ENCODE measurements around the gene LRFN5.
"Not testable (repeated sequence)": the region's sequence is repeated elsewhere in the genome, so short reads cannot be mapped to it uniquely, and the experiment has no call there.

LRFN5 gene

DNA sequence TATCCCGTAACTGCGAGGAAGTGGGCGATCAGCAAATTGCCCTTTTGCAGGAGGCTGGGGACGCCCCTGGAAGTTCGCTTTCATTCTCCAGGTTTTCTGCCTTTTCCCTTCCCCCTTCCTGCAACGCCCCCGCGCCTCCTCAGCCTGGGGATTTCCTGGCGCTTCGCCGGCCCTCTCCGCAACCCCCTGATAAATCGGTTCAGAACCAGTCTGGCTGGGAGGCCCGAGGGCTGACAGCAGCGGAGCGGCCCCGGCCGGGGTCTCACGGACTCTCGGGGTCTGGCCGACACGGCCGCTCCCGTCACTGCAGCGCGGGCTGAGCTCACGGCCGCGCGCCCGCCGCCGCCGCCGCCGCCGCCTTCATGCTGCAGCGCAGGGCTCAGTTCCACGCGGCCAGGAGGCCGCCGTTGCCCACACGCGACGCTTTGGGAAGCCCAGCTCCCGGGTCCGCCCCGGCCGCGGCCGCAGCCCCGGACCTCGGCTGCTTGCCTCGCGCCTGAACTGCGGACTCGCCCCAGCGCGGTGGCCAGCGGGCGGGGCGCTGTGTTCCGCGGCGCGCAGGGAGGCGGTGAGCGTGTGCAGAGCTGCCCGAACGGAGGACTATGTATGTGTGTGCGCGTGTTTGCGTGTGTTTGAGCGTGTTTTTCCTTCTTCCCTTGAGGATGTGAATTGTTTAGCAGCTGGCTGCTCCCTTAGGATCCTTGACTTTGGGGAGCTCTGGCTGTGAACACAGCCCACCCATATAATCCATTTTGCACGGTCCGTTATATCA lies at the start of gene LRFN5:
LRFN5 (plus strand) TSS at position 345 of the 772 bp plus-strand sequence.
- no peak for DNase-seq (ENCODE audit: low read depth, low spot score)

DNA sequence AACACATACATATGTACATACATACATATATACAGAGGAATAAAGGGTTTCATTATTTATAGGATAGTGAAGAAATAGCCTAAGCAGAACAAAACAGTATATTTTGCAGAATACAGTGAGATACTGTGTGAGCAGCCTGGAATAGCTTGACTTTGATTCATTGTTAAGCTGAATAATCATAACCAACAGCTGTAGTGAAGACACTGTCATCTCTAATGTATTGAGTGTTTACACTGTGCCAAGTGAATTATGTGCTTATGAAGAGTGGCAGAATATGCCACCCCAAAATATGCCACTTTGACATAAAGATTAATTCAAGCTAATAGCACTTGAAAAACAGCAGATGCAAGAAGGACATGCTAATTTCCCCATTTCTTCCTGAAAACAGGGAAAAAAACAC lies 48.2 kb upstream of the LRFN5 start:
- no peak for DNase-seq (ENCODE audit: low read depth, low spot score)

DNA sequence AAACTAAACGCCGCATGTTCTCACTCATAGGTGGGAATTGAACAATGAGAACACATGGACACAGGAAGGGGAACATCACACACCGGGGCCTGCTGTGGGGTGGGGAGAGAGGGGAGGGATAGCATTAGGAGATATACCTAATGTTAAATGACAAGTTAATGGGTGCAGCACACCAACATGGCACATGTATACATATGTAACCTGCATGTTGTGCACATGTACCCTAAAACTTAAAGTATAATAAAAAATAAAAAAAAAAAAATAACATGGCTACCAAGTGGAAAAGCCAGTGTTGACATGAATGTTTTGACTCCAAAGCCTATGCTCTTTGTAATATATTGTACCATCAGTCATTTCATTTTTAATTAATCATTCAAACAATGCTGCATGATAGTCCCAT lies 39.8 kb upstream of the LRFN5 start:
- not testable (repeated sequence) for DNase-seq (ENCODE audit: low read depth, low spot score)

DNA sequence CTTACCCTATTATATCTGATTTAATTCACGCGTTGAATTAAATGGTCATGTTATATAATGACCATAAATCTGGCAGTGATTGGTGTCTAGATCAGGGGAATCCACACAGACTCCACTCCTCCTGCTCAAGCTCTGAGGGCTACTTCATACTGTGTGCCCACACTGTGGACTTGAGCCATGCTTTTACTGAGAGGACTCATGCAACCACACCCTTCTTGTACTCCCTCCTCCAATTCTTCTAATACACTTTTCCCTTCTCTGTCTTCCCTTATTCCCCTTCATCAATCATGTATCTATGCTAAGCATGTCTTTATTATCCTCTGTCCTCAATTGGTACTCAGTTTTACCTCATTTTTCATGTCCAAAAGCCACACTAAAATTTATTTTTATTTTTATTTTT lies 37.7 kb upstream of the LRFN5 start:
- DNase-seq (ENCODE audit: low read depth, low spot score): no peak

DNA sequence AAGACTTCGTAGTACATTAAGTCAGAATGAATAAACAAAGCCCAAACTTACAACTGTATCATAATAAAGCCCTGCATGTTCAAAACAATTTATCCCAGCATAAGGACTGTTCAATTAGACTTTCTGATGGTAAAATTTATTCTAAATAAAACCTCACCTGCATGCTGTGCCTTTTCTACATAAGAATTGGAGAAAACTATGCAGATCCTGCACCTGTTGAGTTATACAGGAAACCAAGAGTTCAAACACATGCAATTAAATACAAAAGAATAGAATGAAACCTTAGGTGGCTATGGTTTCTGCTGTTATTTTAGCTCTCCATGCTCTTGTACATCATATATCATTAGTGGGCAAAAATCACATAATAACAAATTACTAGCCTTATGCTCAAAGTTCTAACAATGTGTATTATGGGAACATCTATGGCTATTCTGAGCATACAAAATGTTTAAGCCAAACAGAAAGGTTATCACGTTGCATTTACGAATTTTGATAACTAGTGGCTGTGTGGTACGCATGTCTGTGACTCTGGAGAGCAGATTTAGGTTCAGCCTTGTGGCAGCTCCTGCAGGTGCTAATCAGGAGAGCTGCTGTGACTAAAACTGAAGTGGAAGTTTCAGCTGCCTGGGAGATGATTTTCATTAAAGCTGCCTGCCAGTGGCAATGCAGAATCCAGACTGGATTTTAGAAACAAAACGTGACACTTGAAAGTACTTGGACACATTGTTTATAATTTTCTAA lies 36.1 kb upstream of the LRFN5 start:
- no peak for DNase-seq (ENCODE audit: low read depth, low spot score)

DNA sequence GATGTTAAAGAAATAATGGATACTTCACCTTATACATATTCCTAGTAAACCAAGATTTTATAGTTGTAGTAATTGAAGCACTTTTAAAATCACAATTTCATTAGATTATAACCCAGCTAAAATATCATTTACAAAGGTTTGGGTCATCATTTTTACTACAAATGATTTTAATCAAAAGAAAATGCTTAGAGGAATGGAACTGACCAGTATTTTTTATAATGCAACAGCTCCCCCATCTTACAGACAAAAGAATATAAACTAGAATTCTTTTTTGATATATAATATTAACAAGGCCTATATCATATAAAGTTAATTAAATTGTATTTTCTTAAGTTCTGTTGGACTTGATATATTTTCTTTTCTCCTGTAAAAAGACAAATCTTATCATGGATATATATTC lies 20.4 kb upstream of the LRFN5 start:
- DNase-seq (ENCODE audit: low read depth, low spot score): no peak

DNA sequence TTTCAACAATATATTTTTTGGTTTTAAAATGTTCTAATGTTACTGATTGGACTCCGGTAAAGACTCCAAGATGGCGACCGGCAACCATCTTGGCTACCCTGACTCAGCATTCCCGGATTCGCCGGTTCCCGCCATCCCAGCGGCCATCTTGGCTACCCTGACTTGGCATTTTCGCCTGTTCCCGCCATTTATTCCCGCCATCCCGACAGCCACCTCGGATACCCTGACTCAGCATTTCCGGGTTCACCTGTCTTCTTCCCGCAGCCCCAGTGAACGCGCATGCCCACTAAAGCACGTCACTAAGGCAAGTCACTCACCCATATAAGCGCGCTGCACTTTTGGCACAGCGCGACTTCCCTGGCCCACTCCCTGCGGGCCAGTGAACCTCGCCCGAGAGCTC lies 9.0 kb upstream of the LRFN5 start:
- no peak for DNase-seq (ENCODE audit: low read depth, low spot score)

DNA sequence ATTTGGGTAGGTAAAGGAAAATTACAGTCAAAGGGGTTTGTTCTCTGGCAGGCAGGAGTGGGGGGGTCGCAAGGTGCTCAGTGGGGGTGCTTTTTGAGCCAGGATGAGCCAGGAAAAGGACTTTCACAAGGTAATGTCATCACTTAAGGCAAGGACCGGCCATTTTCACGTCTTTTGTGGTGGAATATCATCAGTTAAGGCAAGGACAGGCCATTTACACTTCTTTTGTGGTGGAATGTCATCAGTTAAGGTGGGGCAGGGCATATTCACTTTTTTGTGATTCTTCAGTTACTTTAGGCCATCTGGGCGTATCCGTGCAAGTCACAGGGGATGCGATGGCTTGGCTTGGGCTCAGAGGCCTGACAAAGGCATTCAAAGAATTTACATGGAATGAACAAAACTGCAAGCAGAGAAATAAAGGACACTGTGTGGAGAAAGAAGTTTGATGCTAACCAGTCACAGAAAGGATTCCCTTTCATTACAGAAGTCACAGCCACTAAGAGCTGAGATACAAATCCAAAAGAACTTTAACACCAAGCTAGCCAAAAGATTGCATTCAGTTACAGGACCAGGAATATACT lies 6.8 kb upstream of the LRFN5 start:
- not testable (repeated sequence) for DNase-seq (ENCODE audit: low read depth, low spot score)

DNA sequence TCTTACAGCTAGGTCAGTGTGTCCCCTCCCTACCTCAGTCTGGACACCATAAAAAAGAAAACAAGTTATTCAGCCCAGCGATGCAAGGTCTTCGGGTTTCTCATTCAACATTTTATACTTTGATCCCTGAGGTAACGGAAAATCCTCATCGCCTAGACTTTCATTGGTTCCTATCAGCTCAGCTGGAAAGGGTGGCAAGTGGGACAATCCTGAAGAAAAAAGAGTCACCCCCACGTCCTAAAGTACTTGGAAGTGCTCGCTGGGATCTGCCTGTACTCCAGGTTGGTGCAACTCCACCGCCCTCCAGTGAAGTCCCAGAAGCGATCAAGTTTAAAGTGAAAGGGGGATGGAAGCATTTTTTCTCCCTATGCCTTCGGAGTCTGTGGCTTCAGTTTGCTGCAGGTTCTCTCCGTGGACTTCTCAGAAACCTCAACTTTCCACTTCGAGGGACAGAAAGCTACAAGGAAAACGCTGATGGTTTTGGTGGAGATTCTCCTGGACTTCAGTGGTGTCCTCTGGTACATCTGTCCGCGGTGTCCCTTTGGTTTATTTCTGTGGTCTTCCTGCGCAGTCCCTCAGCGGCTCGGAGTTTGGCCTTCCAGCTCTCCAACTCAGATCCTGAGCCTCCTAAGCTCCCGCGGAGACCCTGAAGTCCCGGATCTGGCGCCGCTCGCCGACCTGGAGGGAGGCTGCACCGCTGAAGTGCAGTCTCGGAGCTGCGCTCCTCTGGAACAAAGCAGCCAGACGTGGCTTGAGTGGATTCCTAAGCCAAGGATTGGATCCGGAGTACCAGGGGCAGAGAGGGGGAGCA lies 1.8 kb upstream of the LRFN5 start:
- DNase-seq (ENCODE audit: low read depth, low spot score): no peak

DNA sequence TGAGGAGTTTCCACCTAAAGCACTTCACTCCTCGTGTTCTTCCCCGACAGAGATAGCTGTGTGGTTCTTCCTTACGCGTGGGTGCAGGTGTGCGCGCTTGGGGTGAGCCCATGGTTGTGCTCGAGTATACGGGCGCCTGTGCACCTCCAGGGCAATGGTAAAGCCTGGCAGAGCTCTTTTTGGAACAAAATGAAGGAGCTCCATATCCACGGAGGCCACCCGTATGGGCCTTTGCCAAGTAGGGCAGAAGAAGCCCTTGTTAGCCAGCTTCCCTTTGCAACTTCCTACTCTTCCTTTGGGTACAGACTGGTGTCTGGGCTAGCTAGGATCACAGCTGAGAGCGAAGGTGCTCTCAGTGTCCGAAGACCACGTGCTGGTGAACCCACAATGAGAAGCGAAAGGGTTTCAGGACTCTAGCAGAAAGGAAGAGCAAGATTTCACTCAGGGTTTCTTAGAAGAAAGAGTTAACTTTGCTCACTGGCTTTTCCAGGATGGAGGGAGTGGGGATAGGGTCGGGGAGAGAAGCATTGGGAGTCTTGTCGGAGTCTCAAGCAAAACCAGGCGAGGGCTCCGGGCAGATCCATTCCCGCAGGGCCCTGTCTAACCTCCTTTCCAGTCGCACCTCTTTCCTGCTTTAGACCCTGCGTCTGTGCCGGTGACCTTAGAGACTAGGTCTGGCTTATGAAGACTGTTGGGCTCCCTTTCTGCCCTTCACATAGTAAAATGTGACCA lies 960 bp upstream of the LRFN5 start:
- no peak for DNase-seq (ENCODE audit: low read depth, low spot score)

DNA sequence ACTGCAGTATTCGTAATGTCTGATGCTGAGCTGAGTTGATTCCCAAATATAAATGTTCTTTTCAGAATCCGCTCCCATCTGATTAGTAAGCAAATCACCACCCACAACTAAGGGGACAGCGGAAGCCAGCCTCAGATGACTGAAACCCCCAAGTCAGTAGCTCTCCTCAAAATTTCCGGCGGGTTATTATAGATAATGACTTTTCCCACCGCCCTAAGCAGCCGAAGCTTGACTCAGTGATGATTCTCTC lies 469 bp upstream of the LRFN5 start:
- no peak for DNase-seq (ENCODE audit: low read depth, low spot score)

DNA sequence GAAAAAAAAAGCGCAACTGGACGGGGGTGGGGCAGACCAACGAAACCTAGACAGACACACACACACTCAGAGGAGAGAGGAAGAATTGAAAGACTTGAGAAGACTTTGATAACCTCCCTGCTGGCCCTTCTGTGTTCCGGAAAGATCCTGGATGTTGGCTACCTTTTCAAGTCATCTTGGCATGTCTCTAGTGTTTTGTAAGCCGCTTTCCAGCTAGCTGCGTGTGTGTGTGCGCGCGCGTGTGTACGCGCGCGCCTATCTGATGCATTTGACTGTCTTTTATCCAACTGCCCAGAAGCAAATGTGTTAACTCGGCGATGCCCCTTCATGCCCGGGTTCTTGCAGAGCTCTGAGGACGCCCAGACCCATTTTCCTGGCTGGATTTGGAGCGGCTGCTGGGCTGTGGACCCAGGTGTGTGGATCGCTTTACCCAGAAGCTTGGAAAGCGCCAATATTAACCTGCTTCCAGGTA lies 664 bp downstream of the LRFN5 start:
- DNase-seq (ENCODE audit: low read depth, low spot score): no peak

DNA sequence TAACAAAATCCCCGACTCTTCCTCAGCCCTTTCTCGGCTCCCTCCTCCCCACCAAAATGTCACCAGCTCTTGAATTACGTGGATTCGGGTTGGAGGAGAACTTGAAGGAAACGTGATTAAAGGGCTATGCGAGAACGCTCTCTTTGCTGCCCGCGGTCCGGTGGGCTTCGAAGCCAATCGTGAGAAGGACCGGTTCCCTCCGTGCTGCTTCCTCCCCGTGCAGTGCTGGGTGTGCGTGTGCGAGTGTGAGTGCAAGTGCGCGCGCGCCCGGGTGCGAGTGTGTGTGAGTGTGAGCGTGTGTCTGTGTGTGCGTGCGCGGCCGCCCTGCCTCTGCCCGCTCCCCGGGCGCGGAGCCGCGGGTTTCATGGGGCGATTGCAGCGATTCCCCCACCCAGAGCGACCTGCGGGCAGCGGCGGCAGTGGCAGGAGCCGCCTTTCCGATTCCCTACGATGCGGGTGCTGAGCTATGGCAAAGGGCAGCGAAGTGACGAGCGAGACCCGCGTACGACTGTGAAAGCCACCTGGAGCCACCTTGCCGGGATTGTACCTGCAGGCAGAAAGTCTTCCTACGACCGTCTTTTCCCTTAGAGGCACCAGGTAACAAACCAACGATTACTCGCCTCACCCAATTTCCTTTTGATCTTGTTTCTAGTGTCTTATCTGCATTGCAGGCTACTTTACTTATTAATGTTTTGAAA lies 1.4 kb downstream of the LRFN5 start:
- DNase-seq (ENCODE audit: low read depth, low spot score): no peak

DNA sequence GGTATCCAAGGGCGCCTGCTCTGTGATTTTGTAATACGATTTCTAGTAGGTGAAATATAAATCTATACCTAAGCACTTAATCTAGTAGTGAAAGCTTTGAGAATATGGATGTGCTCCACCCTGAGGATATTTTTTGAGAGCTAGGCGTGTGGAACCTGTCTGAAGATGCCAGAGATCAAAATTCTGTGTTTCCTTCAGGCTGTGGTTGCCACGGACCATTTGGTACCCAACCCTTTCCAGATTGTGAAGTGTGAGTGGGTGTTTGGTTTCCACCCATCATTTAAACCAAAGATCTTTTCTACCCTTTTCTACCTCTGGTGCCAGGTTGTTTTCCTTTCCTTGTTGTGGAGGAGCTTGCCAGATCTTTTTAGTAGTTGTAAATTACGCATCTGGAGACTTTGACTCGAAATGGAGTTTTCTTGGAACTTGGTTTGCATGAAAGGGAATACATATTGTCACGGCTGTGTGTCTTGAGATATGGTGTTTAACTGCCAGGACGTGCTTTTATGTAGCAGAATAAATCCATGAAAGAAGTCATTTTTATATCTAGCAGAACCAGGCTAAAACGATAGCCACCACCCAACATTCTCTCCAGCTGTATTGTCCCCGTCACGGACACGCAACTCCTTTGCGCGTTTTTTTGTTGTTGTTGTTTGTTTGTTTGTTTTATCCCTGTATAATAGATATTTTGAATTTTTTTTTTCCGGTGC lies 2.2 kb downstream of the LRFN5 start:
- DNase-seq (ENCODE audit: low read depth, low spot score): no peak

DNA sequence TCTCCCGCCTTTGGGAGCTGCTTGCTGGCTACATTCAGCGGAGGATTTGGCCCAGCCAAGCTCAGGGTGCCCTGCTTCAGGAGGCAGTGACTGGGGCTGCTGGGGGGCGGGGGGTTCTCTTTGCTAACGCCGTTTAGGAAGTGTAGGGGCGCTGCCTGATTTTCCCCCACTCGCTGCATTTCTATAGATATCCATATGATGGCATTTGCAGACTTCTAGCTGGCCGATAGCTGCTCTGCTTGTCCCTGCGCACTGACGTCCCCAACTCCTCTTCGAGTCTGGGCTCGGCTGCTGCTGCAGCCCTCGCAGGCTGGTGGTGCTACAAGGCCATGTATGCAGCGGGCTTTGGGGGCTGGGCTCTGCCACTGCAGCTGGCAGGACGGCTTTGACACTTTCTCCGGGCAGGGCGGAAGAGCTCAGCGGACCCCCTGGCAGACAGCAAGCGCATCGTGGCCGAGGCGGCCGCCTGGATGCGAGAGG lies 3.1 kb downstream of the LRFN5 start:
- no peak for DNase-seq (ENCODE audit: low read depth, low spot score)

DNA sequence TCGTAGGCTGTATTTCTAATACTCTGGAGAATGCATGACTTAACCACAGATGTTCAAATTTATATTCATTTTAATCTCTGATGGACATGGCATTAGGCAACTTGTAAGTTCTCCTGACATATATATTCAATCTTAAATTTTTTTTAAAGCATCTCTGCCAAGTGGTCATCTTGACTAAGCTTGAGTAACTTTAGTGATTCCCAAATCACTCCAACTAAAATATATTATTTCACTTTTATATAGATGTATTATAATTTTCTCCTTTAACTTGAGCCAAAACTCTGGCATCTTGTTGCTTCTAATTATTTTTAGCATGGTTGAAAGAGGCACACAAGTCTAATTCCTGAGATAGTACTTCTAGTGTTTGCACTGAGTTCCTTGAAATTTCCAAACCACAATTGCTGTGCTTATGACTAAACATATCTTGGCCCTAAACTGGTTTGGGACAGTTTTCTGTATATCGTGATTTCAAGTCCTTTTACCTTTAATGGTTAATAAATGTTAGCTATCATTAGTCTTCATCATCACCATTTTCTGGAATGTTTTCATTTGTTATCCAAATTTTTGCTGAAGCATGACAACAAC lies 8.4 kb downstream of the LRFN5 start:
- DNase-seq (ENCODE audit: low read depth, low spot score): no peak

DNA sequence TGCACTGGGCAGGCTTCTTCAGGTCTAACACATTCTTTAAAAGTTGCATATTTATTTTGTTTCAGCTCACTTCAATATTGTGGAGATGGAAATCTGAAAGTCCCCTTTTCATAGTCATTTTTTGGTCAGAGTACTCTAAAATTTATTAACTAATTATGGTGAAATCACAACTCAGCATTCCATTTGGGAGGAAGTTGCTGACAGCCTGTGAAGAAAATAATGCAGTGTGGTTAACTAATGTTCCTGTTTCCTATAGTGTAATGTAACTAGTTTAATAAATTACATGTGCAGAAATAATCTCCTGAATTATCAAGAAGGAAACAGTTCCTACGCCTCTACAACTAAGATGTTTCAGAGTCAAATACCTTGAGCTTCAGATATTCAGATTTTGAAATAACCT lies 17.1 kb downstream of the LRFN5 start:
- no peak for DNase-seq (ENCODE audit: low read depth, low spot score)

DNA sequence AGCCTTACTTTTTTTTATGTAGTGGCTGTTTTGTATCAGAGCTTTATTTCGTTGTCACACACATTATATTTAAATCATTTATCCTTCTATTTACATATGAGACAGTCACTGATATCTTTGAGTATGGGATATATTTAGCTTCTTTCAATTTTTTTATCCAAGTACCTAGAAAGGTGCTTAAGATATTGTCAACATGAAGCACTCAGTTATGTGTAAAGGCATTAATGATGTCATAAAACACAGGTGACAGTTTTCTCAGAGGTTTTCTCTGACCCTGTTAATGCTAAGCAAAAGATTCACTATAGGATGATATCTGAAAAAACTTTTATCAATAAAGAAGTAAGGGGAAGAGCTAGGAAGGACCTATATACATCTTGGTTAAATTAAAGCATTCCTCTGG lies 23.2 kb downstream of the LRFN5 start:
- no peak for DNase-seq (ENCODE audit: low read depth, low spot score)

DNA sequence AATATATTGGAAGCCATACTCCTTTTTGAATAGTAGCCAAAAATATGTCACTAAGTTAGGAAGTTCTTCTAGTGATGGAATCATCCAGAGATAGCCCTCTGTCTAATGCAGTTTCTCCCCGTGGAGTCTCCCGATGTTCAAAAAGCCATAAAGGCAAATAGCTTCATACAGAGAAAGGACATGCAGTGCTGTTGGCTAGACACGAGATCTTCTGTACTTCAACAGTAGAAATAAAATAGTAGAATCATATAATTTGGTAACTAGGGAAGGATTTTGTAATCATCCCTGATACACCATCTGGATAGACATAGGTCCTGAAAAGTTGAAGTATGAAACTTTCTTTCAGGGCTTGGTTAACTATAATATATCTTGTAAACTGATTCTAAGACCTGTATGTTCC lies 27.6 kb downstream of the LRFN5 start:
- no peak for DNase-seq (ENCODE audit: low read depth, low spot score)
